ENCODE measurements around the gene TAS1R1.
"Not testable (repeated sequence)": the region's sequence is repeated elsewhere in the genome, so short reads cannot be mapped to it uniquely, and the experiment has no call there.

Gene TAS1R1

GRCh38 chr1:6596351-6596750 is 41.2 kb downstream of the TAS1R1 start:
- H3K36me3 ChIP-seq (ENCODE audit: control insufficient read depth in 2 of 2, insufficient read depth in 2 of 2, low read length in 2 of 2) = peaks cover 52 to 60% of the 10 kb centered on the region in 2 donors
- H3K9ac ChIP-seq (ENCODE audit: low read depth in 1 of 2, low read length in 2 of 2) = no peak overlapping the region
- no peak overlapping the region for H3K4me3 ChIP-seq (ENCODE audit: low read length in 2 of 2)
- H3K9me3 ChIP-seq (ENCODE audit: control insufficient read depth in 2 of 2, low read length in 2 of 2) = no peaks in the 10 kb centered on the region
- H3K27me3 ChIP-seq (ENCODE audit: control insufficient read depth in 2 of 2, insufficient read depth in 2 of 2, low read length in 2 of 2) = no peaks in the 10 kb centered on the region
- H3K27ac ChIP-seq (ENCODE audit: low read depth in 2 of 2, low read length in 2 of 2) = no peak overlapping the region
- H3K4me1 ChIP-seq (ENCODE audit: control insufficient read depth in 2 of 2, insufficient read depth in 2 of 2, low read length in 2 of 2) = peaks cover 17 to 18% of the 10 kb centered on the region in 2 donors

GRCh38 chr1:6596886-6597776 is 42.0 kb downstream of the TAS1R1 start:
- no peak overlapping the region for H3K4me3 ChIP-seq (ENCODE audit: low read length in 2 of 2)
- no peak overlapping the region for H3K27ac ChIP-seq (ENCODE audit: low read depth in 2 of 2, low read length in 2 of 2)
- peaks cover 49 to 56% of the 10 kb centered on the region in 2 donors for H3K36me3 ChIP-seq (ENCODE audit: control insufficient read depth in 2 of 2, insufficient read depth in 2 of 2, low read length in 2 of 2)
- no peak overlapping the region for H3K9ac ChIP-seq (ENCODE audit: low read depth in 1 of 2, low read length in 2 of 2)
- no peaks in the 10 kb centered on the region for H3K27me3 ChIP-seq (ENCODE audit: control insufficient read depth in 2 of 2, insufficient read depth in 2 of 2, low read length in 2 of 2)
- H3K4me1 ChIP-seq (ENCODE audit: control insufficient read depth in 2 of 2, insufficient read depth in 2 of 2, low read length in 2 of 2) = peaks cover 21 to 23% of the 10 kb centered on the region in 2 donors
- no peaks in the 10 kb centered on the region for H3K9me3 ChIP-seq (ENCODE audit: control insufficient read depth in 2 of 2, low read length in 2 of 2)

DNA sequence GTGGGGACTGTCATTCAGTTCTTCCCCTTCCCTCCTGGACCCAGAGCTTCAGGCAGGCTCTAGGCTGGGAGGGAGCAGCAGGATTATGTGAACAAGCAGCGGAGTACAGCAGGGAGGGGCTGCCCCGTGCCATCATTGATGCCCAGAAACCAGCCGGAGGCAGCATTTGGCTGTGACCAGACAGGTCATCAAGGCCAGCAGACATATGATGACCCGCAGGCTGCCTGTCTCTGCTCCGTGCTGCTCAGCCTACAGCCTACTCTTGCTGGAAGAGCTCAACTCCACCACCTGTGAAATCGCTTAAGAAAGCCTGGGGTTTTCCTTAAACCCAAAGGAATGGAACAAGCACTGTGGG is 42.6 kb downstream of the TAS1R1 start:
- H3K4me1 ChIP-seq (ENCODE audit: control insufficient read depth in 2 of 2, insufficient read depth in 2 of 2, low read length in 2 of 2) = peaks cover 23% of the 10 kb centered on the region in 2 donors
- no peaks in the 10 kb centered on the region for H3K9me3 ChIP-seq (ENCODE audit: control insufficient read depth in 2 of 2, low read length in 2 of 2)
- H3K27me3 ChIP-seq (ENCODE audit: control insufficient read depth in 2 of 2, insufficient read depth in 2 of 2, low read length in 2 of 2) = no peaks in the 10 kb centered on the region
- no peak overlapping the region for H3K27ac ChIP-seq (ENCODE audit: low read depth in 2 of 2, low read length in 2 of 2)
- peaks cover 43 to 50% of the 10 kb centered on the region in 2 donors for H3K36me3 ChIP-seq (ENCODE audit: control insufficient read depth in 2 of 2, insufficient read depth in 2 of 2, low read length in 2 of 2)
- no peak overlapping the region for H3K4me3 ChIP-seq (ENCODE audit: low read length in 2 of 2)
- no peak overlapping the region for H3K9ac ChIP-seq (ENCODE audit: low read depth in 1 of 2, low read length in 2 of 2)

DNA sequence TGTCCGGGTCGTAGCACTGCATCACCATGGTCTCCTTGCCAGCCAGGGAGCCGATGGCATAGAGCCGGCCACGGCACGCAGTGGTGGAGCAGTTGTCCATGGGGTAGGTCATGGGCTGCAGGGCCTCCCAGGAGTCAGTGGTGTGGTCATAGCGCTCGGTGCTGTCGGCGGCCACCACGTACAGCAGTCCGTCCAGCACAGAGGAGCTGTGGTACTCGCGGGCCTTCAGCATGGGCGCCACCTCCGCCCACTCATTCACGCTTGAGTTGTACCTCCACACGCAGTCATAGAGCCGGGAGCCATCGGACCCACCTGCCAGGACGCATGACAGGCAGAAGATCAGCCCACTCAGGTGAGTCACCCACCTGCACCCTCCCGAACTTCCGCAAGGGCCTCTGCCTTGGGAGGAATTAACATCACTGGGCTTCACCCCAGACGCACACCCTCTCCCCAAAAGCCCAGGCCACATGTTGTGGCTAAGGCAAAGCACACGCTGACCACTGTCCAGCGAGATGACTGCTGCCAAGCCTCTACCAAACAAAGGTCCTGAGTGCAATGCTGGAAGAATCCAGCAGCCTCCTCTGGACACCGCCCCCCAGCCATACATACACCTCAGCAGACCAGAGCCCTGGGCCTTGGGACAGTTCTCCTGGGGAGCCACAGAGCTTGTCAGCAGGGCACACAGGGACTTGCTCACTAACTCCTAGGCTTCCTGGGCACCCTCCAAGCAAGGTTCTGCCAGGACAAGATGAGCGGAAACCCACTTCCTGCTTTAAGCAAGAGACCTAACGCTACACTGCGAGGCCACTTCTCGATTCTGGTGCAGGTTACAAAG is 44.3 kb downstream of the TAS1R1 start:
- H3K9ac ChIP-seq (ENCODE audit: low read depth in 1 of 2, low read length in 2 of 2) = peak overlapping the region in 1 of 2 donors; percentile 34
- H3K4me1 ChIP-seq (ENCODE audit: control insufficient read depth in 2 of 2, insufficient read depth in 2 of 2, low read length in 2 of 2) = peaks cover 29 to 34% of the 10 kb centered on the region in 2 donors
- peak overlapping the region in 1 of 2 donors; percentile 52 for H3K27ac ChIP-seq (ENCODE audit: low read depth in 2 of 2, low read length in 2 of 2)
- H3K27me3 ChIP-seq (ENCODE audit: control insufficient read depth in 2 of 2, insufficient read depth in 2 of 2, low read length in 2 of 2) = no peaks in the 10 kb centered on the region
- H3K9me3 ChIP-seq (ENCODE audit: control insufficient read depth in 2 of 2, low read length in 2 of 2) = no peaks in the 10 kb centered on the region
- peak overlapping the region; percentile 38 to 58 for H3K4me3 ChIP-seq (ENCODE audit: low read length in 2 of 2)
- peaks cover 28 to 35% of the 10 kb centered on the region in 2 donors for H3K36me3 ChIP-seq (ENCODE audit: control insufficient read depth in 2 of 2, insufficient read depth in 2 of 2, low read length in 2 of 2)

GRCh38 chr1:6599991-6600390 is 44.9 kb downstream of the TAS1R1 start:
- H3K27me3 ChIP-seq (ENCODE audit: control insufficient read depth in 2 of 2, insufficient read depth in 2 of 2, low read length in 2 of 2); H3K27ac ChIP-seq (ENCODE audit: low read depth in 2 of 2, low read length in 2 of 2); H3K9me3 ChIP-seq (ENCODE audit: control insufficient read depth in 2 of 2, low read length in 2 of 2): not testable (repeated sequence)
- Histone ChIP-seq H3K4me3 (ENCODE audit: low read length in 2 of 2) (peak overlapping the region; percentile 81 to 89), H3K36me3 (ENCODE audit: control insufficient read depth in 2 of 2, insufficient read depth in 2 of 2, low read length in 2 of 2) (peaks cover 24 to 33% of the 10 kb centered on the region in 2 donors), H3K4me1 (ENCODE audit: control insufficient read depth in 2 of 2, insufficient read depth in 2 of 2, low read length in 2 of 2) (peaks cover 30 to 34% of the 10 kb centered on the region in 2 donors), H3K9ac (ENCODE audit: low read depth in 1 of 2, low read length in 2 of 2) (peak overlapping the region in 1 of 2 donors; percentile 91)

- Histone ChIP-seq H3K4me1 (ENCODE audit: control insufficient read depth in 2 of 2, insufficient read depth in 2 of 2, low read length in 2 of 2) (peaks cover 30 to 34% of the 10 kb centered on the region in 2 donors), H3K27me3 (ENCODE audit: control insufficient read depth in 2 of 2, insufficient read depth in 2 of 2, low read length in 2 of 2) (no peaks in the 10 kb centered on the region), H3K9me3 (ENCODE audit: control insufficient read depth in 2 of 2, low read length in 2 of 2) (no peaks in the 10 kb centered on the region), H3K9ac (ENCODE audit: low read depth in 1 of 2, low read length in 2 of 2) (peak overlapping the region; percentile 80 to 91), H3K27ac (ENCODE audit: low read depth in 2 of 2, low read length in 2 of 2) (peak overlapping the region; percentile 95 to 98), H3K4me3 (ENCODE audit: low read length in 2 of 2) (peak overlapping the region; percentile 81 to 89), H3K36me3 (ENCODE audit: control insufficient read depth in 2 of 2, insufficient read depth in 2 of 2, low read length in 2 of 2) (peaks cover 18 to 28% of the 10 kb centered on the region in 2 donors)
Measured at GRCh38 chr1:6600410-6601048, 45.4 kb downstream of the TAS1R1 start.

DNA sequence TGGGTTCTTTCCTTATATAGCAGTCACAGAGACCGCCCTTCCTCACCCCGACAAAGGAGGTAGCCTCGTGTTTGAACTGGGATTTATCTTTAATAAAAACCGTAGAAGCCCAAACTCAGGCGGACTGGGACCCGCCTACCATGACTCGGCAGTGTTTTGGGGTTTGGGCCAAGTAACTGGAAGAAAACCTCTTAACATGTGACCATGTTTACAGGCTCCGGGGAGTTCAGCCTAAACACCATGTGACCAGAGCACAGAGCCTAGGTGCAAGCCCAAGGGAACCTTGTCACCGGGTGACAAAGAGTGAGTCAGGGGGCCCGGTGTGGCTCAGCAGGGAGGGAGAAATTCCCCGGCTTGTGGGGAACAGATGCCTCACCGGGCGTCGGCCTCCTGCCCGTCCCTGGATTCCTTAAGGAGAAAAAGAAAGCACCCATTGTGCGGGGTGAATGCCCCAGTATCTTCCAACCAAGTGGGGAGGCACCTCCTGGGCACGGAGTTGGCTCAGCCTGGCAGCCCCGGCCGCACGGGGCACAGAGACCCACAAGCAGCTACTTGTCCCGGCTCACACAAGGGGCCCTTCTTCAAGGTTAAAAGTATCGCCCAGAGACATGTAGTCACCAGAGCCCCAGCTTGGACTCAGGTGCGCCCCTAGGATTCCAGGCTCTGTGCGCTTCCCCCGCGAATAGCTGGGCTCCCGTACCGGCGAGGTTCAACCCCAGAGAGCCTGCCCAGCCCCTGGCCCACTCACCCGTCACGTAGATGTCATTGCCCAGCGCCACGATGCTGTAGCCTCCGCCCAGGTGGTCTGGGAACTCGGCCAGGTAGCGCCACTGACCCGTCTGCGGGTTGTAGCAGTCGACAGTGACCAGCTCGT is 46.2 kb downstream of the TAS1R1 start:
- peak overlapping the region; percentile 81 to 89 for H3K4me3 ChIP-seq (ENCODE audit: low read length in 2 of 2)
- peak overlapping the region; percentile 95 to 98 for H3K27ac ChIP-seq (ENCODE audit: low read depth in 2 of 2, low read length in 2 of 2)
- H3K36me3 ChIP-seq (ENCODE audit: control insufficient read depth in 2 of 2, insufficient read depth in 2 of 2, low read length in 2 of 2) = peaks cover 15 to 24% of the 10 kb centered on the region in 2 donors
- no peaks in the 10 kb centered on the region for H3K27me3 ChIP-seq (ENCODE audit: control insufficient read depth in 2 of 2, insufficient read depth in 2 of 2, low read length in 2 of 2)
- H3K9me3 ChIP-seq (ENCODE audit: control insufficient read depth in 2 of 2, low read length in 2 of 2) = no peaks in the 10 kb centered on the region
- peak overlapping the region; percentile 80 to 91 for H3K9ac ChIP-seq (ENCODE audit: low read depth in 1 of 2, low read length in 2 of 2)
- peaks cover 30 to 34% of the 10 kb centered on the region in 2 donors for H3K4me1 ChIP-seq (ENCODE audit: control insufficient read depth in 2 of 2, insufficient read depth in 2 of 2, low read length in 2 of 2)

DNA sequence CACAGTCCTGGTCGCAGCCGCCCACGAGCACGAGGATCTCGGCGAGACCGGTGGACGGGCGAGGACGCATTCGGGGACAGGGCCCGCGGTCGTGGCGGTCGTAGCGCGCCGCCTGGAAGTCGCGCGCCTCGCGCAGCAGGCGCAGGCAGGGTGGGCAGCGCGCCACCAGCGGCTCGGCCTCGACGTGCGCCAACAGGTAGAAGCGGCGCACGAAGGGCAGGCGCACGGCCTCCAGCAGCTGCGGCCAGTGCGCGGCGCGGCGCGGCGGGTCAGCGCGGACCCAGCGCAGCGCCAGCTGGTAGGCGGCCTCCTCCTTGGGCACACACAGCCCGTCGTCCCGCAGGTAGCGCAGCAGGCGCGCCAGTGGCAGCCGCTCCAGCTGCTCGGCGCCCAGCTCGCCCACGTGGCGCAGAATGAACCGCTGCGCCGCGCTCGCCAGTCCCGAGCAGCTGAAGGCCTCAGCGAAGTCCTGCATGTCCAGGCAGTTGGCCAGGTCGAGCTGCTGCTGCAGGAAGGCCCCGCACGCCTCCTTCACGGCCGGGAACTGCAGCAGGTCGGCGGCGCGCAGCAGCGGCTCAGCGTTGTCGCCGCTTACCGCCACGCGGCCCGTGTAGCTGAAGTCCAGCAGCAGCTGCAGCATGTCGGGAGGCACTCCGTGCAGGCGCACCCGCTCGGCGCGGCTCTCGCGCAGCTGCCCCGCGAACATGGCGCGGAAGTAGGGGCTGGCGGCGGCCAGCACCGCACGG is 47.0 kb downstream of the TAS1R1 start:
- Histone ChIP-seq H3K36me3 (ENCODE audit: control insufficient read depth in 2 of 2, insufficient read depth in 2 of 2, low read length in 2 of 2) (peaks cover 8 to 16% of the 10 kb centered on the region in 2 donors), H3K27me3 (ENCODE audit: control insufficient read depth in 2 of 2, insufficient read depth in 2 of 2, low read length in 2 of 2) (no peaks in the 10 kb centered on the region), H3K4me3 (ENCODE audit: low read length in 2 of 2) (peak overlapping the region; percentile 81 to 89), H3K9ac (ENCODE audit: low read depth in 1 of 2, low read length in 2 of 2) (peak overlapping the region; percentile 80 to 91), H3K4me1 (ENCODE audit: control insufficient read depth in 2 of 2, insufficient read depth in 2 of 2, low read length in 2 of 2) (peaks cover 30 to 31% of the 10 kb centered on the region in 2 donors), H3K27ac (ENCODE audit: low read depth in 2 of 2, low read length in 2 of 2) (peak overlapping the region; percentile 95 to 98), H3K9me3 (ENCODE audit: control insufficient read depth in 2 of 2, low read length in 2 of 2) (no peaks in the 10 kb centered on the region)
